ENCODE measurements around the gene ST6GALNAC5.

- TF ChIP-seq CTCF (conservative IDR thresholded peaks at IDR 0.05 in 1 of 2, IDR thresholded peaks at IDR 0.05 in 1 of 2; ENCODE audit: extremely low read depth in 1 of 2, insufficient read depth in 1 of 2, low read depth in 1 of 2, low read length in 2 of 2) (no peak), EZH2 (IDR thresholded peaks at IDR 0.05; ENCODE audit: borderline replicate concordance, low read length) (no peak)
These were observed 171.8 kb downstream of the ST6GALNAC5 start for GRCh38 chr1:77039111-77039510.

All from mammary epithelial cell (primary cell).